Measurements from ENCODE around the gene PAQR4.
"Not testable (repeated sequence)": the region's sequence is repeated elsewhere in the genome, so short reads cannot be mapped to it uniquely, and the experiment has no call there.

The PAQR4 gene

GRCh38 chr16:2968738-2969544 lies at the start of gene PAQR4:
TSS of gene PAQR4 (plus strand) at chr16:2969348. CDS start at chr16:2969675, 327 bp downstream.
- peak; percentile 67 for DNase-seq (ENCODE audit: low read depth)

GRCh38 chr16:2919511-2920255 lies 49.5 kb upstream of the PAQR4 start:
- DNase-seq (ENCODE audit: low read depth): no peak

GRCh38 chr16:2923481-2923880 lies 45.7 kb upstream of the PAQR4 start:
- DNase-seq (ENCODE audit: low read depth): no peak

GRCh38 chr16:2924901-2925755 lies 44.0 kb upstream of the PAQR4 start:
- no peak for DNase-seq (ENCODE audit: low read depth)

- DNase-seq (ENCODE audit: low read depth): no peak
Observed at GRCh38 chr16:2925951-2926649, 43.0 kb upstream of the PAQR4 start.

- DNase-seq (ENCODE audit: low read depth): no peak
Observed at GRCh38 chr16:2926650-2926999, 42.5 kb upstream of the PAQR4 start.

- peak; percentile 66 for DNase-seq (ENCODE audit: low read depth)
Observed at GRCh38 chr16:2927010-2927646, 42.0 kb upstream of the PAQR4 start.

- DNase-seq (ENCODE audit: low read depth): not testable (repeated sequence)
Observed at GRCh38 chr16:2928151-2928550, 41.0 kb upstream of the PAQR4 start.

GRCh38 chr16:2928796-2929195 lies 40.4 kb upstream of the PAQR4 start:
- no peak for DNase-seq (ENCODE audit: low read depth)

- DNase-seq (ENCODE audit: low read depth): no peak
Observed at GRCh38 chr16:2929693-2930092, 39.5 kb upstream of the PAQR4 start.

- no peak for DNase-seq (ENCODE audit: low read depth)
Observed at GRCh38 chr16:2930236-2930635, 38.9 kb upstream of the PAQR4 start.

GRCh38 chr16:2931231-2931914 lies 37.8 kb upstream of the PAQR4 start:
- not testable (repeated sequence) for DNase-seq (ENCODE audit: low read depth)

- DNase-seq (ENCODE audit: low read depth): no peak
Observed at GRCh38 chr16:2933136-2933535, 36.0 kb upstream of the PAQR4 start.

GRCh38 chr16:2933701-2934100 lies 35.4 kb upstream of the PAQR4 start:
- no peak for DNase-seq (ENCODE audit: low read depth)

- no peak for DNase-seq (ENCODE audit: low read depth)
Observed at GRCh38 chr16:2934450-2934849, 34.7 kb upstream of the PAQR4 start.

- no peak for DNase-seq (ENCODE audit: low read depth)
Observed at GRCh38 chr16:2936436-2937011, 32.6 kb upstream of the PAQR4 start.

- DNase-seq (ENCODE audit: low read depth): no peak
Observed at GRCh38 chr16:2937170-2937569, 32.0 kb upstream of the PAQR4 start.

GRCh38 chr16:2938206-2938605 lies 30.9 kb upstream of the PAQR4 start:
- no peak for DNase-seq (ENCODE audit: low read depth)

GRCh38 chr16:2939968-2940367 lies 29.2 kb upstream of the PAQR4 start:
- DNase-seq (ENCODE audit: low read depth): no peak

- no peak for DNase-seq (ENCODE audit: low read depth)
Observed at GRCh38 chr16:2942045-2942444, 27.1 kb upstream of the PAQR4 start.

All from stimulated activated CD8-positive, alpha-beta memory T cell treated with anti-CD3 and anti-CD28 coated beads, Interleukin-15, amount 100 ng/mL, for 24 hours (primary cell).